Measurements from ENCODE around the gene TULP4.

GRCh38 chr6:158471339-158471738 is 159.1 kb downstream of the TULP4 start:
- no peak for TF ChIP-seq EZH2 (IDR thresholded peaks at IDR 0.05)
- TF ChIP-seq POLR2AphosphoS5 (IDR thresholded peaks at IDR 0.05; ENCODE audit: borderline replicate concordance, low read depth, low read length): no peak

Measured in SK-N-MC (cell line).